CD4-positive, alpha-beta T cell treated with Interleukin-15 for 1 hour (primary cell): ENCODE data around the gene SIK2.
"Not testable (repeated sequence)": the region's sequence is repeated elsewhere in the genome, so short reads cannot be mapped to it uniquely, and the experiment has no call there.

Experiments
- DNase-seq: peaks from one replicate; pipeline ENCODE4 v3.0.0-alpha.2; 2020

SIK2 gene

DNA sequence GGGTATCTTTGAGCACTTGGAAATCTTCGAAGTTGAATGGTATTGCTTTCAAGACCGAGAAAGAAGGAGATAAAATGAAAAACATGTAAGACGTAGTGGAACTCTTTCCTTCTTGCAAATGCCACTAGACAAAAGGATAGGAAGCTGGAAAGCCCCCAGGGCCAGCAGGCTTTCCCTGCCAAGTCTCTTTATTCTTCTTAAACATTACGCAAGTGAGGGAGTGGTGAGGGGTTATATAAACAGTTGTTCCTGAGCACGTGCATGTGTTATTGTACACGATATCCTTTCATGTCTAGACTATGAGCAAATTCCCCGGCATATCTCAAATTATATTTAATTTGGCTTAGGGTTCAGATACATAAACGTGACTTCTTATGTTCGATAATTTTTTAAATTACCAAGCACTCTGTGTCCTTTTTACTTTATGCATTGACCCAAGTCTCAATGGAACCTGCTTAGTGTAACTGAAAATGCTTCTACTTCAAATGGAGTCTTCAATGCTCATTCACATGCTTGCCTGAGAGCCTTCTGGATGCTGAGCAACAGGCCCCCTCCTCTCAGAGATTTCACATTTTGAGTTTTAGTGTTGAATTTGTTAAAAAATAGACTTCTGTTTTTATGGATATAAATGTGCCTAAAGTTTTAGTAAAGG lies 104.9 kb downstream of the SIK2 start:
- no peak for DNase-seq

DNA sequence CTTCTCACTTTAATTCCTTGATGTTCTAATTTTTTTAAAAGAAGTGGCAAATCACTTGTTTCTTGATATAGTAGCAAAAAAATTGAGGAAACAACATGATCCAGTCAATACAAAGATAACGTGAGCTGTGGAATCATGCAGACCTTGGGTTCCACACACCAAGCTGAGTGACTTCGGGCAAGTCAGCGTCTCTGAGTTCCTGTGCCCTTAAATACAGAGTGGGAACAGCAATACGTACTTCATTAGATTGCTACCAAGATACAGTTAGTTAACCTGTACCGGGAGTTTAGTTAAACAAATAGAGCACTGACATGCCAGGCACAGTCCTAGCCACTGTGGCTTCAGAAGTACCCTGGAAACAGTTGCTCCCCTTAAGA lies 105.4 kb downstream of the SIK2 start:
- DNase-seq, result no peak

DNA sequence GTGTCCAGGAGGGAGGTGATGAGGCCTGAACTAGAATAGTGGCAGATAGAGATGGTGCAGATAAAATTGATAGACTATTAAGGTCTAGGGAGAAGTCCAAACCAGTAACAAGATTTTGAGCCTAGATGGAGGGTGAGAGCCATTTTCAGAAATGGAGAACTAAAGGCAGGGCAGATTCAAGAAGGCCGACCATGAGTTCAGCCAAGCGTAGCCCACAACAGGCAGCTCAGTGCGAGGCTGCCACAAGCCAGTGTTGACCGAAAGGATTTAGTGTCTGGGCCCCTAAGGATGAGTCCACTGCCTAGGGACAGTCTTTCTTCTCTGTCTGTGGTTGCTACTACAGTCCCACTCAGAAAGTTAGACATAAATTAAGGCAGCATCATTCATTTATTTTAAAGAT lies 112.3 kb downstream of the SIK2 start:
- no peak for DNase-seq

DNA sequence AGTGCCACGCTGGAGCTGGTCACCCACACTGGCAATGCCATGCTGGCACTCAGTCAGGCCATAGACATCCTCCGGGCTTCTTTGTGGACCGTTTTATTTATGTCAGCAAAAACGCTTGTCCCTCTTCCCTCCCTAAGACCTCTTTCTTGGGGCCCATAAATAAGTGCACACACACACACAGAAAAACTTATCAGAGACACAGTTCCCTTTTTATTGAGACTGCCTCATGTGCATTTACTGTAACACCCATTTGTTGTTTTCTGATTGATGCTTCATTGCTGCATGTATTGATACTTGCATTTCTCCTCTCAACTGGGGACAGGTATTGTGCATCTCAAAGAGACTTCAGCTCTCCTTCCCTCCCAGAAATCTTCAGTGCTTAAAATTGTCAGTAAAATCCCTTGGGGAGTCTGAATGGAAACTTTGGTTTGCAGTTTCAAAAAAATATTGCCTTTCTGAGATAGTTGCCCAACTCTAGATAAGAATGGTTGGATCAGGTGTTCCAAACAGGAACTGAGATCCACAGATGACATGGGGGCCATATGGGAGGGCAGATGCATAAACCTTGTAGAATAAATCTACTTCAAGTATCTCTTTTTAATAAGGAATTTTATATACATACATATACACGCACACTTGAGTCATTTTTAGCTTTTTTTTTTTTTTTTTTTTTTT lies 113.0 kb downstream of the SIK2 start:
- no peak for DNase-seq

DNA sequence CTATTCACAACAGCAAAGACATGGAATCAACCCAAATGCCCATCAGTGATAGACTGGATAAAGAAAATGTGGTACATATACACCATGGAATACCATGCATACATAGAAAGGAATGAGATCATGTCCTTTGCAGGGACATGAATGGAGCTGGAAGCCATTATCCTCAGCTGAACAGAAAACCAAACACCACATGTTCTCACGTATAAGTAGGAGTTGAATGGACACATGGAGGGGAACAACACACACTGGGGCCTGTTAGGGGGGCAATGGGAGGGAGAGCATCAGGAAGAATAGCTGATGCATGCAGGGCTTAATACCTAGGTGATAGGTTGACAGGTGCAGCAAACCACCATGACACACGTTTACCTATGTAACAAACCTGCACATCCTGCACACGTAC lies 115.4 kb downstream of the SIK2 start:
- not testable (repeated sequence) for DNase-seq

DNA sequence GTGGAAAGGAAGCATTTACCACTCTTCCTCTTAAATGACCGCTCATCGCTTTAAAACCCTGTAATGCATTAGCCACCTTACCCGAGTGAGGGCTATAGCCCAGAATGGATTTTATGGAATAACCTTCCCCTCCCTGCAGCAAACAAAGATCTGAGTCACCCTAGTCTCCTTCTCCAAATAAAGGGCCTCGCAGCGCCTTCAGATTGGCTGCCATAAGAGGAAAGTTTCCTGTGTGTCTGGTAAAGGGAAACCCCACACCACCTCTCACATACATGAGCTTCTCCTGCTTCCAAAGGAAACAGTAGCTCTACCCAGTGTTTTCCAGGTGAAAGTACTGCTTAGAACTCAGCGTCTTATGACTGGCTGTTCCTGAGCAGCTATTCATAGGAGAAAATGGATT lies 116.2 kb downstream of the SIK2 start:
- DNase-seq, result no peak

DNA sequence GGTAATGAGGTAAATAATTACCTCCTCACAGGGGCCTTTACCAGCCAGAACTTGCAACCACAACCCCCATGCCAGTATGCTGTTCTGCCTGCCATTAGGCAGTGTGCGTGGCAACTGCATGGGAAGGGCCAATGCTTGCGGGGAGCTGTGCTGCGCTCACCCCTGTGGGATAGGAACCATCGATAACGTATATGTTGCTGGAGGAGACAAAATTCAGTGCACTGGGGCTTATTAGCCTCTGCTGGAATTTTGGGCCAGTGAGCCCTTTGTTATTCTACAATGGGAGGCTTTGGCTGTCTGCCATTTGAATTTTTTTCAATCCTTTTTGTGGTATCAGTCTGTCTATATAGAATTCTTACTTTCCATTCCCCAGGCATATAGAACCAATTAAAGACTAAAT lies 116.6 kb downstream of the SIK2 start:
- no peak for DNase-seq

DNA sequence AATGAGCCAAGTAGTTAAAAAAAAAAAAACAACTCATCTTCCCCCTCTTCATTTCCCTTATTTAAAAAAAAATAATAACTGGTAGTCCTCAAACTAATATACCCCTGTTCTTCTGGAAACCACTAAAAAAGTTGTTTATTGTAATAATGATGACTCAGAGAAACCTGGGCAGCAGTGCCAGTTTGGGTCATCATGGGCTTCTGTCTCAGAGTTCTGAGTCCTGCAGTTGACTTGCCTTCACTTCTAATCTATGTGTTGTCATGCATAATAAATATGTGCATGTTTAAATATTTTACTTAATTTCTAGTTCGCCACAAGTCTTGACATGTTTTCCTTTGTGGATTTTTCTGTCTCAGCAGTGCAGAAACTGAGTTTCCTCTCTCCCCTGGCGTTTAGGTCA lies 117.1 kb downstream of the SIK2 start:
- no peak for DNase-seq

DNA sequence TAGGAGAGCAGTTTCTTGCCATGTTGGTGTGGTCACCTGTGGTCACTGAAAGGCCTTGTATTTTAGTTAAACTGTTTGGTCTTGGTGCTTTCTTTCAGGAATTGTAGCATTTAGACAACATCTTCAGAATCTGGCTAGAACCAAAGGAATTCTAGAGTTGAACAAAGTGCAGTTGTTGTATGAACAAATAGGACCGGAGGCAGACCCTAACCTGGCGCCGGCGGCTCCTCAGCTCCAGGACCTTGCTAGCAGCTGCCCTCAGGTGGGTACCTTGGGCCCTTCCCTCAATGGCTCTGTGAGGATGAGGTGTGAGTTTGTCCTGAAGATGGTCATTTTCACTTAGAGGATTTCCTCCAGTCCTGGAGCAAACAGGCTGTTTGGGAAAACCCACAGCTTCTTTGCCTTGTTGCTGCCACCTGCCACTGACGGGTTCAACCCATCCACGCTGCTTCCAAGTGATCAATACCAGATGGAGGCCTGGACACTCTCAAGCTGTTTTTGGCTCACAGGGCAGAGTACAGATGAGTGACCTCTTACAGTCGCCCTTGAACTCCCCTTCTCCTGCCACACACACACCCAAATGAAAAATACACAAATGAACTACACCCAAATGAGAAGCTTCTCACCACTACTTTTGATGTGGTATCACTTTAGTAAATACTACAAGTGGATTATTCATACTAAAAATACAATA lies 118.7 kb downstream of the SIK2 start:
- DNase-seq, result no peak

DNA sequence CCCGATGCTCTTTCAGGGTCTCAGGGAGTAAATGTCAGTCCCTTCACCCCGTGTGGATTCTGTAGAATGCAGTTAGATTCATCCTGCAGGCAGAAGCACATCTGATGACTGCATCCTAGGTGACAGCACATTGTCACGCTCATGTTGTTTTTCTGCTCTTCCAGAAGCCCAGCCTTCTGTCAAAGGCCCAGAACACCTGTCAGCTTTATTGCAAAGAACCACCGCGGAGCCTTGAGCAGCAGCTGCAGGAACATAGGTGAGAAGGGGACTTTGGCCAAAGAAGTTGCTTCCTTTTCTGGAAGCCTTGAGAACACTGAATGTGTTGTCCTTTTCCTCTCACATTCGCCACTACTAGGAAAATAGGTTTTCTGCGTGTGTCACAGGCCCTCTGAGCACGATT lies 120.3 kb downstream of the SIK2 start:
- DNase-seq, result no peak

DNA sequence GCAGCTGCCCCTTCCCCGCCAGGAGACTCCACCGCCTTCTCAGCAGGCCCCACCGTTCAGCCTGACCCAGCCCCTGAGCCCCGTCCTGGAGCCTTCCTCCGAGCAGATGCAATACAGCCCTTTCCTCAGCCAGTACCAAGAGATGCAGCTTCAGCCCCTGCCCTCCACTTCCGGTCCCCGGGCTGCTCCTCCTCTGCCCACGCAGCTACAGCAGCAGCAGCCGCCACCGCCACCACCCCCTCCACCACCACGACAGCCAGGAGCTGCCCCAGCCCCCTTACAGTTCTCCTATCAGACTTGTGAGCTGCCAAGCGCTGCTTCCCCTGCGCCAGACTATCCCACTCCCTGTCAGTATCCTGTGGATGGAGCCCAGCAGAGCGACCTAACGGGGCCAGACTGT lies 121.3 kb downstream of the SIK2 start:
- DNase-seq, result no peak

DNA sequence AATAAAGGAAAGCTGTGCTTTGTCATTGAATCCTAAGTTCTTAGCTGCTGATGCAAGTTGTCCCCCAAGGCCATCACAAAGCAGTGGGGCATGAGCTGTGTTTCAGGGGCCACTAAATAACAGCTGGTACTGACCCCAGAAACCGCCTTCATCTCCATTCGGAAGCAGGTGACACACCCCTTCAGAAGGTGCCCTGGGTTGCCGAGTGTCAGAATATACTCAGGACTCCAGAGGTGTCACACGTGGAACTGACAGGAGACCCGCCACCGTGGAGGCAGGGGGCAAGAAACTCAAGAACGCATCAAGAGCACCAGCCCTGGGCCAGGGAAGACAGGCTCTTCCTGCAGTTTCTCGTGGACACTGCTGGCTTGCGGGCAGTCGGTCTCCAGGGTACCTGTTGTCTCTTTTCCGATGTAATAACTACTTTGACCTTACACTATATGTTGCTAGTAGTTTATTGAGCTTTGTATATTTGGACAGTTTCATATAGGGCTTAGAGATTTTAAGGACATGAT lies 122.4 kb downstream of the SIK2 start:
- DNase-seq, result no peak

DNA sequence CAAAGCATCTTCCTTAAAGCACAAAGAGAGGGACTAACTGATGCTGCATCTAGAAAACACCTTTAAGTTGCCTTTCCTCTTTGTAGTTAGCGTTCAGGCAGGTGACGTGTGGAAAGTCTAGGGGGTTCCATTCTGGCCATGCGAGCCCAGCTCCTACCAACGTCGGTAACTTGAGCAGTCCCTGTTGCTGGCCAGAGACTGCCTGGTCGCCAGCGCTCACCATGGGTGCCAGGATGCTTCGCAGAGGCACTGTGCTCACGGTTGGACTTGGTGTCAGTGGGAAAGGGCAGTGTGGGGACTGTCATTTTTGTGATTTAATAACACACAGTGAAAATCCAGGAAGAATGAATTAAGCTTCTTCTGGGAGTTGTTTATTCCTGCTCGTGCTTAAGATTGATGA lies 123.4 kb downstream of the SIK2 start:
- no peak for DNase-seq

DNA sequence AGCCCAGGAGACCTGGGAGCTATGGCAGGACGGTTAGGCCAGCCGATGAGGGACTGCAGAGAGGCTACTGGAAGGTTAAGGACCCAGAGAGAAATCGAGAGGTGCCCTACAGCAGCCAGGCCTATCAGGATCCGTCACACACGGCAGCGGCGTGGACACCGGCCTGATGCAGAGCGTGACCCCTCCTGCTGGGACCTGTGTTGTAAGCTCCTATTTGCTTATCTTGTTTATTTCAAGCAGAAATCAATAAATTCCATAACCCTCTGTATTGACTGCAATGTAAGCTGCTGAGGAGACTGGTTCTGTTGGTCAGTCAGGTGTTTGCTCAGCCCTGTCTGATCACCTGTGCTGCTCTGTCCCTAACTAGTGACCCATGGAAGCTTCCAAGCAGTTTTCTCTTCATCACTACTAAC lies 124.1 kb downstream of the SIK2 start:
- no peak for DNase-seq

DNA sequence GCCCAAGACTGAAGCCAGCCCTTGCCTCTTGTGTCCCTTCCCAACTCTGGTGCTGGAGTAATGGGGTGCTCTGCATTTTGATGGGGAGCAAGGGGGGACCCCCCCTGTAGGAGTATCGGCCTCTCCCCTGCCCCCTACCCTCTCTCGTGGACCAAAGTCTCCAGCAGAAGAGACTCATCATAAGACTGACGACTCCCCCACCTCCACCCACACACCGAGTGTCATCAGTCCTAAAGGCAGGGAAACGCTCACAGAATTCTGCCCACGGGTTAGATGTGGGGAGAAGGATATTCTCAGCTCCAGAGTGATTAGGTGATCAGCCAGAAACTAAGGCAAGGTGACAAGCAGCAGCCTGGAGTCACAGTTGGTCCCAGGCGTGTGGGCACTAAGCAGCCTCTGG lies 125.2 kb downstream of the SIK2 start:
- DNase-seq, result no peak

DNA sequence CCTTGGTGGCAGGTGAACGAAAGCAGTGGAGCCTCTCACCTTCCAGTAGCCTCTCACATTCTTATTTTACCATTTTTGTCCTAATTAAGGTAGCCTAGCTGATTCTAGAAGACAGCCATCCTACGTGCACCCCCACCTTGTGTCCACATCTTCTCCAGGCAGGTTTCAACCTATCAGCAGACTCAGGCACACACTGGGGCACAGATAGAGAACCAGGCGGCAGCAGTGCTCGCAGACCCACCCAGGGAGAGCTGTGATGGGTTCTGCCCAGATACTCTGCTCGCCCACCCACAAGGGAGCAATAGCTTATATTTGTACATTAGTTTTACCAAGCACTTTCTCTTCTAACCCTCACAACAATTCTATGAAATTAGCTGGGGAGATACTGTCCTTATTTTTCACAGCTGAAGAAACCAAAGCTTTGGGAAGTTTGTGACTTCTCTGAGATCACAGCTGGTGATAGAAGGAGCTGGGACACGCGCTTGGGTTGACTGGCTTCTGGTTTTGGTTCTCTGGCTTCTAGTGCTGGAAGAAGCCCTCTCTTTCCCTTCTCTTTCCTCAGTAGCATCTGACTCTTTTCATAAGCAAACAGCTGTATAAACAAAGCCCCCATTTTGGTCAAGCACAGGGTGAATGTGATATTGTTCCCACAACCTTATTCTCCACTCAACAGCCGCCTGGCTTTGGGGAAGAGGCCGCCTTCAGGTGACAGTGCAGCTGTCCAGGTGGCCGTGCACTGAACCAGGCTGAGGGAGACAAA lies 127.0 kb downstream of the SIK2 start:
- no peak for DNase-seq

DNA sequence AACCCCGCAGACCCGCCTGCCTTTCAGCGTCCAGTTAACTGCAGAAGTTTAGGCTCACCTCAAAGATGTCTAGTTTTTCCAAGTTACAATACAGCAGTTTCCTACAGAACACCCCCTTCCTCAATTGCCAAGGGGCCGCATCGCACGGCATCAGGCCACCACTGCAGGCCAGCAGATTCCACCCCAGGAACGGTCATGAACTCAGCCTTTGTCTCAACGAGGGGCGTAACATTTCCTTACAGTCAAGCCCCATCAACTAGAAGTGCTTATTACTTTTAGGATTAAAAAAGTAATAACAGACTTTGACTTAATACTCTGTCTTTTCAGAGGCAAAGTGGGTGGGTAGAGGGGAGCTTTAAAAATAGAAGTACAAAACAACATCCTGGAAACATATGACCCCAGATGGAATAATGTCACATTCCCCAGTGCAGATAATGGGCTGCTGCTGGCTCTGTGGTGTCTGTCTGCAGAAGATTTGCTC lies 127.6 kb downstream of the SIK2 start:
- no peak for DNase-seq

DNA sequence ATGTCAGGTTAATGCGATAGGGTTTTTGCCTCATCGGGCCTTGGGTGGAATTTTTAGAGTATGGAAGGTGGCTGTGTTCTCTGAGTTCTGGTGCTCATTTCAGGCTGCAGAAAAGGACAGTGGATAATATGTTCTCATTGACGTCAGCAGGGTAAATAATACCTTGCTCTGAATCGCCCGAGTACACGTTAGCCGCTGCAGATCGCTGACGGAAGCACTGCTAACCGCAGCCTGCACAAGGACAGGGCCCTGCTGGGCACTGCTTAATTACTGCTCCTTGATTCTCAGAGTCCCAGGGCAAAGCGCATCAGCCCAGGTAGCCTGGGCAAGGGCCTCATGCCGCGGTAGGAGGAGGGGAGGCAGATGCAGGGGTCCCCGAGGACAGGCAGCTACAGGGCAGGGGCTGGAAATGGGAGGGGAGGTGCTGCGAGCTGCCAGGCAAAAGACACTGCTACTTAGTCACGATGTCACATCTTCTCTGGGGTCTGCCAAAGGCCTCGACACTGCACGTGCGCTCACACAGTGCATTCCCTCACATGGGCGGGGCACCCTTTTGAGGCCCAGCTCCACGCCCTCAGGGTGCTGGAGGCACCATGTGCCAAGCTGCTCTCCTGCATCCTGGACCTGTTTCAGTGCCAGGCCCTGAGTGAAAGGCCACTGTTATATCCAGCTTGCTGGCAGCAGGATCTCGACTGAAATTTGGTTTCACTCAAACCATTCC lies 128.8 kb downstream of the SIK2 start:
- no peak for DNase-seq

DNA sequence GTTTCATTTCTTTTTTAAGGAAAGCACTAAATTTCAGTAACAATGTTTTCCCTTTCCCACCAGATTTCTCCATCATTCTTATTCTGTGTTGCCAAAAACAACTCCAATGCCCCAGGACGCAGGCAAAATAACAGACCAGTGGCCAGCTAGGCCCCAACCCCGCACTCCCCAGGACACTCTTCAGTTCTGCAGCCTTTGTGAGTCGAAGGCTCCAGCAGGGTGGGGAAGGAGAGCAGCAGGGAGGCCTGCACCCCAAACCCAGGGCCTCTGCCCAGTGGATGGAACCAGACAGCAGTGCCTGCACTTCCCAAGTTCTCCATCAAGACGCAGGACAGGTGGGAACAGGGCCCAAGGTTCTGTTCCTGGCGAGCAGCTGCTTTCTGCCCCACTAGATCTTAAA lies 129.6 kb downstream of the SIK2 start:
- DNase-seq, result no peak

DNA sequence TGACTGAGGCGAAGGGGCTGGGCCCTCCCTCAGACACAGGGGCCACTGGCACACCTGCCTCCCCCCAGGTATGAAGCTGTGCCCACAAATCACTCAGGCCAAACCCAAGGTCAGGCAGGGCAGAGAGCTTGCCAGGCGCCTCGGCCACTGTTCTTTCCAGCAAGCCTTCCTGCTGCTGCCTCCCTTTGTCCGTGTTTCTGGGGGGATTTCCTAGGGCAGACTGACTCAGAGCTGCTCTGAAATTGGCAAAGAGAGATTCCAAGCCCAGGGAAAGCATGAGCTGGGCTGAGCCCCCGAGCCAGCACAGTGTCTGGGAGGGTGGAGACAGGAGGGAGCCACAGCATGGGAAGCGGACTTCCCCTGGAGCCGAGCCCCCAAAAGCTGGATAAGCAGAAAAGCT lies 130.8 kb downstream of the SIK2 start:
- DNase-seq, result no peak

DNA sequence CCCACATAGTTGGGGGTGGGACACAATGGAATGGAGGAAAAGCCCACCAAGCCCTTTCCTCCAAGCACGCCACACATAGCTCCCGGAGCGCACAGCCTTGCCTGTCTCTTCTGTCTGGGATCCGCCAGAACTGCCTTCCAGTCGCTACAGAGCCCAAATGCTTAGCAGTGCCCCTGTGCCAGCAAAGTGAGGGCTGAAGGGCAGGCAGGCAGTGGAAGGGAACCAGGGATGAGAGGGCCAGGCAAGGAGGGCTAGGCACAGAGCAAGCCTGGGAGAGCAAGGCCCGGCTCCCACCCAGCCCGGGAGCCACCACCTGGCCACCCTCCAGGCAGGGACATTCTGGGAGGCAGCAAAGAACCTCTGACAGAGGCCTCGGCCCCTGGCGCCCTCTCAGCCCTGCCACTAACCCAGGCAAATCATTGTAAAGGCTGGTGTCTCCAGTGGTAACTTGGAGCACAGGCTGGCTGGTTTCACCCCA lies 131.4 kb downstream of the SIK2 start:
- DNase-seq, result no peak
